Caco-2 (cell line): Measurements from ENCODE around the gene ARPC2. TPM values are rescaled to one million over a fixed set of nuclear protein-coding genes. Genes with fewer than 3 reads are reported as not detected.

Experiments
- BruUV-seq: library from RNA; stranded (reverse); fragments of 400-500 nt; replicated peaks from 2 replicates; lab custom pipeline; 2021; lab: Mats Ljungman, UMichigan
- CTCF ChIA-PET: fragments of 300-600 bp; sonication (Branson Sonifier 250); formaldehyde crosslinking; loops from one replicate; lab custom pipeline; 2022; ENCODE audit warnings: antibody characterized with exemption; lab: Charles Lee
- POLR2A ChIA-PET: fragments of 300-600 bp; sonication (Branson Sonifier 250); formaldehyde crosslinking; loops from one replicate; lab custom pipeline; 2022; ENCODE audit warnings: antibody characterized with exemption; lab: Charles Lee
- DNase-seq, 2 experiments: peaks; one replicate each; pipeline versions ENCODE4 v3.0.0 to v3.0.0-alpha.2; 2020 to 2022
- H3K27me3 ChIP-seq: replicated peaks from 2 replicates; pipeline ENCODE4 v1.6.0; 2011; ENCODE audit warnings: low read length; ENCODE audit not compliant: control insufficient read depth, insufficient read depth
- H3K36me3 ChIP-seq: 2 replicates; pipeline ENCODE4 v1.5.1; 2011; ENCODE audit warnings: low read length; ENCODE audit not compliant: control insufficient read depth, insufficient read depth
- H3K4me1 ChIP-seq: fragments of 250-450 bp; sonication (Bioruptor Pico); 2 replicates; pipeline ENCODE4 v1.5.1; 2020; ENCODE audit warnings: mild to moderate bottlenecking
- H3K4me3 ChIP-seq: 2 replicates; pipeline ENCODE4 v1.5.1; 2011; ENCODE audit warnings: low read depth, mild to moderate bottlenecking, control low read depth, low read length
- H3K9me3 ChIP-seq: fragments of 250-450 bp; sonication (Bioruptor Pico); 2 replicates; pipeline ENCODE4 v1.5.1; 2020; ENCODE audit warnings: mild to moderate bottlenecking, moderate library complexity
- H3K27ac Mint-ChIP-seq: one replicate; pipeline ENCODE4 v1.8.0; 2022; ENCODE audit warnings: mixed read lengths; ENCODE audit not compliant: unreplicated experiment
- H3K27me3 Mint-ChIP-seq: one replicate; pipeline ENCODE4 v1.8.0; 2022; ENCODE audit warnings: mixed read lengths; ENCODE audit not compliant: insufficient read depth, unreplicated experiment
- H3K36me3 Mint-ChIP-seq: one replicate; pipeline ENCODE4 v1.8.0; 2022; ENCODE audit warnings: mild to moderate bottlenecking, mixed read lengths; ENCODE audit not compliant: insufficient read depth, unreplicated experiment
- H3K4me1 Mint-ChIP-seq: one replicate; pipeline ENCODE4 v1.8.0; 2022; ENCODE audit warnings: low read depth, mixed read lengths; ENCODE audit not compliant: unreplicated experiment
- H3K4me3 Mint-ChIP-seq: one replicate; pipeline ENCODE4 v1.8.0; 2022; ENCODE audit warnings: mild to moderate bottlenecking, moderate library complexity, mixed read lengths; ENCODE audit not compliant: unreplicated experiment
- H3K9me3 Mint-ChIP-seq: one replicate; pipeline ENCODE4 v1.8.0; 2022; ENCODE audit warnings: mixed read lengths; ENCODE audit not compliant: unreplicated experiment
- CTCF ChIP-seq, 2 experiments: fragments of 200-600 bp in 1 of 2; IDR thresholded peaks; 1 replicate in 1 of 2; 2 replicates in 1 of 2; pipeline versions ENCODE4 v1.5.1 to v1.8.0; 2011 to 2022; ENCODE audit warnings: antibody characterized with exemption in 1 of 2, control low read depth in 1 of 2, inconsistent platforms in 1 of 2, low read depth in 1 of 2, low read length in 1 of 2, mild to moderate bottlenecking in 1 of 2, moderate library complexity in 1 of 2; ENCODE audit not compliant: insufficient read depth in 1 of 2, severe bottlenecking in 1 of 2, unreplicated experiment in 1 of 2
- intact Hi-C: fragments of 100-400 bp; cut with micrococcal nuclease; formaldehyde crosslinking; loops from one replicate; pipeline ENCODE4 v1.10.0; 2022; ENCODE audit not compliant: unreplicated experiment
- total RNA-seq: library from RNA; stranded (reverse); gene quantifications from 2 replicates; pipeline ENCODE4 v1.2.3, GENCODE V29; 2022

The ARPC2 gene
- total RNA-seq, 1 experiment from 2014 or later = 284 TPM

GRCh38 chr2:218235017-218235416 lies 18.0 kb downstream of the ARPC2 start:
- peaks cover 1% of the 10 kb centered on the region; the same call in 1 of the 2 replicates for H3K36me3 ChIP-seq
- H3K4me1 Mint-ChIP-seq = peaks cover 30% of the 10 kb centered on the region
- CTCF ChIA-PET = interaction anchor here (1.1 kb wide), 1 partner anchor 8 kb away, joined by 3 read pairs; no protein-coding TSS in a partner anchor
- BruUV-seq = no TSS peak
- H3K4me3 Mint-ChIP-seq = no peak overlapping the region
- H3K9me3 Mint-ChIP-seq = no peaks in the 10 kb centered on the region
- POLR2A ChIA-PET = no interaction called here
- no peak for DNase-seq
- TF ChIP-seq CTCF (IDR thresholded peaks at IDR 0.05; ENCODE audit: insufficient read depth in 1 of 2, low read depth in 1 of 2, low read length in 1 of 2, severe bottlenecking in 1 of 2, unreplicated experiment in 1 of 2) = no peak
- intact Hi-C loops = no loop called here
- no peaks in the 10 kb centered on the region for H3K27me3 Mint-ChIP-seq
- H3K36me3 Mint-ChIP-seq = peaks cover 99% of the 10 kb centered on the region
- H3K4me1 ChIP-seq = peaks cover 33% of the 10 kb centered on the region
- no peak overlapping the region for H3K4me3 ChIP-seq
- H3K9me3 ChIP-seq = no peaks in the 10 kb centered on the region
- H3K27ac Mint-ChIP-seq = peak overlapping the region; percentile 49
- no peaks in the 10 kb centered on the region for H3K27me3 ChIP-seq

DNA sequence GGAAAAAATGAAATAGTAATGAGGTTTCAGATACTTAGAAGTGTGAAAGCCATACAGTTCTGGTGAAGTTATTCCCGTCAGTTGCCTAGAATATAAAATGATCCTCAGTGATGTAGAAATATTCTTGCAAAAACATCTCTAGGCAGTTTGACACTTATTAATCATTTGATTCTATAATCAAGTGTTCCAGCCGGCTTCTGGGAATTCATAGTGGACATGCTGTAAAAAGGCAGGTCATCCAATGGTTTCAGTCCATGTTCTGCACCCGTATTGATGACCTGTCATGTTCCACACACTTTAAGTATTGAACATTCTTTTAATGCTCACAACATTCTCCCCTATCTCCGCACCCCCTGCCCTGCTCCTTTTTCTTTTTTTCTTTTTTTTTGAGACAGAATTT lies 19.8 kb downstream of the ARPC2 start:
- H3K36me3 ChIP-seq = peaks cover 1% of the 10 kb centered on the region; the same call in 1 of the 2 replicates

GRCh38 chr2:218238887-218239286 lies 21.9 kb downstream of the ARPC2 start:
- intact Hi-C loops = no loop called here

More for the DNA sequence above, 19.8 kb downstream of the ARPC2 start:
- Histone ChIP-seq H3K27me3 (no peaks in the 10 kb centered on the region), H3K4me1 (peaks cover 16% of the 10 kb centered on the region), H3K4me3 (no peak overlapping the region), H3K9me3 (no peaks in the 10 kb centered on the region)
- Mint-ChIP-seq H3K4me1 (peaks cover 19% of the 10 kb centered on the region), H3K27me3 (no peaks in the 10 kb centered on the region), H3K36me3 (peaks cover 99% of the 10 kb centered on the region), H3K27ac (no peak overlapping the region), H3K4me3 (no peak overlapping the region), H3K9me3 (no peaks in the 10 kb centered on the region)
- CTCF ChIA-PET = no interaction called here
- intact Hi-C loops = no loop called here
- POLR2A ChIA-PET = no interaction called here
- no peak for TF ChIP-seq CTCF (IDR thresholded peaks at IDR 0.05; ENCODE audit: insufficient read depth in 1 of 2, low read depth in 1 of 2, low read length in 1 of 2, severe bottlenecking in 1 of 2, unreplicated experiment in 1 of 2)
- no TSS peak for BruUV-seq
- no peak for DNase-seq

More at GRCh38 chr2:218238887-218239286, 21.9 kb downstream of the ARPC2 start:
- H3K4me1 Mint-ChIP-seq = peaks cover 10% of the 10 kb centered on the region
- no peak overlapping the region for H3K4me3 ChIP-seq
- no peak overlapping the region for H3K27ac Mint-ChIP-seq
- no peaks in the 10 kb centered on the region for H3K9me3 Mint-ChIP-seq
- no peaks in the 10 kb centered on the region for H3K9me3 ChIP-seq
- CTCF ChIA-PET = interaction anchor here (0.7 kb wide), 1 partner anchor 31 kb away, joined by 5 read pairs; no protein-coding TSS in a partner anchor
- no peak for TF ChIP-seq CTCF (IDR thresholded peaks at IDR 0.05; ENCODE audit: insufficient read depth in 1 of 2, low read depth in 1 of 2, low read length in 1 of 2, severe bottlenecking in 1 of 2, unreplicated experiment in 1 of 2)
- H3K4me3 Mint-ChIP-seq = no peak overlapping the region
- H3K36me3 Mint-ChIP-seq = peaks cover 98% of the 10 kb centered on the region
- H3K36me3 ChIP-seq = no peaks in the 10 kb centered on the region; the same call in none of the 2 replicates
- DNase-seq = no peak
- no peaks in the 10 kb centered on the region for H3K27me3 ChIP-seq
- POLR2A ChIA-PET = interaction anchor here (0.9 kb wide), 1 partner anchor 14 kb away, joined by 3 read pairs; no protein-coding TSS in a partner anchor
- H3K27me3 Mint-ChIP-seq = no peaks in the 10 kb centered on the region
- peaks cover 10% of the 10 kb centered on the region for H3K4me1 ChIP-seq
- no TSS peak for BruUV-seq
